ENCODE measurements around the gene TIAL1.
"Not testable (repeated sequence)": the region's sequence is repeated elsewhere in the genome, so short reads cannot be mapped to it uniquely, and the experiment has no call there.

TIAL1 gene

DNA sequence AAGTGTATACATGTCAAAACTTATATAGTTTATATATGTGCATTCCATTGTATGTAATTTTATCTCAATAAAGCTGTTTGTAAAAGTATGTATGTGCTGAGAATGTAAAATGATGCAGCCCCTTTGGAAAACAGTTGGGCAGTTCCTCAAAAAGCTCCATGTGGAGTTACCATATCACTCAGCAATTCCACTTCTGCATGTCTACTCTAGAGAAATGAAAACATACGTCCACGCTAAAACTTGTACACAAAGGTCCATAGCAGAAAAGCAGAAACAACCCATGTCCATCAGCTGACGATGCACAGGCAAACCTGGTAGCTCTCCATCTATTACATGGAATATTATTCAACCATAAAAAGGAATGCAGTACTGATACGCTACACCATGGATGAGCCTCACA lies 45.9 kb downstream of the TIAL1 start:
- DNase-seq (ENCODE audit: low read depth in 2 of 3, low spot score in 1 of 3) = no peak

DNA sequence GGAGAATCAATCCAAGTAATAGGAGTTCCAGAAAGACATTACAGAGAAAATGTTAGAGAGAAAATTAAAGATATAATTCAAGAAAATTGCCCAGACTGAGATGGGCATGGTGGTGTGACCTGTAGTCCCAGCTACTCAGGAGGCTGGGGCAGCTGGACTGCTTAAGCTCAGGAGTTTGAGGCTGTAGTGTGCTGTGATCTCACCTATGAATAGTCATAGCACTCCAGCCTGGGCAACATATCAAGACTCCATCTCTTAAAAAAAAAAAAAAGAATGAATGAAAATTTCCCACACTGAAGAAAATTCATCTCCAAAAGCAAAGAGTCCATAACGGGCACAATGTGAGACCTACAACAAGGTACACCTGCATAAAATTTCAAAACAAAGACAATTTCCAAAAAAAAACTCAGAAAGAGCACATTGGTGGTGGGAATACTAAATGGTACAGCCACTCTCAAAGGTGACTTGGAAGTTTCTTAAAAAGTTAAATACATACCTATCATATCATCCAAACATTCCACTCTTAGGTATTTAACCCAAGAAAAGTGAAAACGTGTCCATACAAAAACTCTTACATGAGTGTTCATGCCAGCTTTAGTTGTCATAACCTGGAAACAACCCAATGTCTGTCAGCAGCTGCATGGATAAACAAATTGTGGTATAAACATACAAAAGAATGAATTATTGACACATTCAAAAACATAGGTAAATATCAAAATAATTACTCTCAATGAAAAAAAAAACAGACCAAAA lies 47.3 kb downstream of the TIAL1 start:
- no peak for DNase-seq (ENCODE audit: low read depth in 2 of 3, low spot score in 1 of 3)

- no peak for DNase-seq (ENCODE audit: low read depth in 2 of 3, low spot score in 1 of 3)
Measured at GRCh38 chr10:119546009-119546408, 50.8 kb downstream of the TIAL1 start.

- DNase-seq (ENCODE audit: low read depth in 2 of 3, low spot score in 1 of 3) = no peak
Measured at GRCh38 chr10:119545310-119545709, 51.5 kb downstream of the TIAL1 start.

DNA sequence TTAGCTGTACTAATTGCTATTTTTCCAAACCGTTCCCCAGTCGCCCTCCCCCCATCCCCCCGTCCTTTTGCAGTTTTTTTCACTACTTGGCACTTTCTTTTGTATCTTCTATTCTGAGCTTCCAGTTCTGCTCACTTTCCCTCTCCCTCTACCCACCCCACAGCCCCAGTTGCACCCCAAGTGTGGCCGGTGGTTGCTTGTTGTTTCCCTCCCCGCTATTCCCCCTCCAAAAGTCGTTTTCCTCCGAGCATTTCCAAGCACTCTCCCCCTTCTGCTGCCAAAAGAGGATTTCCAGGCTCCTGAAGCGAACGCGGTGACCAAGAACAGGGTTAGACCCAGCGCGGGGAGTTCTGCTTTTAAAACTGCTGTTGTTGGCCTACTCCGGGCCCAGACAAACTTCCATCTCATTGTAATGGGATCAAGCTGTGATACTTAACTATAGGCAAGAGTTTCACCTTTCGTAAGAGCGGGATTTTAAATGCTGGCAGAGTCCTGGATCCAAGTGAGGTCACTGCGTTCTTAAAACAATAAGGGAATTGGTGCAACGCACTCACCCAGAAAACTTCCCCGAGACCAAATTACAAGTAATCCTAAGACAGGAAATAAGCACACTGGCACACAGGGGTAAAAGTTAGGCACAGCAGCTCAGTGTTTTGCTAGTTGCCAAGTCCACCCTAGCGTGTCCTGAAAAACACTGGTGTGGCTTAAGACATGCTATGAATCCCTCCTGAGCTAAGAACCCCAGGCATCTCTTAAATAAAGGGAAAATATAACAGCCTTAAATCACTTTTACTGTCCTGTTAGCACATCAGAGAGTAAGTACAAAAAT lies 52.7 kb downstream of the TIAL1 start:
- no peak for DNase-seq (ENCODE audit: low read depth in 2 of 3, low spot score in 1 of 3)

GRCh38 chr10:119542988-119543813 lies 53.6 kb downstream of the TIAL1 start:
- peak; percentile 34 to 52 (median 46) for DNase-seq (ENCODE audit: low read depth in 2 of 3, low spot score in 1 of 3)

- peak; percentile 69 to 82 (median 70) for DNase-seq (ENCODE audit: low read depth in 2 of 3, low spot score in 1 of 3)
Measured at GRCh38 chr10:119542357-119542987, 54.3 kb downstream of the TIAL1 start, which contains the start of gene RGS10. TSS of gene RGS10 (minus strand) at chr10:119542719. CDS start at chr10:119542638, 81 bp downstream.

DNA sequence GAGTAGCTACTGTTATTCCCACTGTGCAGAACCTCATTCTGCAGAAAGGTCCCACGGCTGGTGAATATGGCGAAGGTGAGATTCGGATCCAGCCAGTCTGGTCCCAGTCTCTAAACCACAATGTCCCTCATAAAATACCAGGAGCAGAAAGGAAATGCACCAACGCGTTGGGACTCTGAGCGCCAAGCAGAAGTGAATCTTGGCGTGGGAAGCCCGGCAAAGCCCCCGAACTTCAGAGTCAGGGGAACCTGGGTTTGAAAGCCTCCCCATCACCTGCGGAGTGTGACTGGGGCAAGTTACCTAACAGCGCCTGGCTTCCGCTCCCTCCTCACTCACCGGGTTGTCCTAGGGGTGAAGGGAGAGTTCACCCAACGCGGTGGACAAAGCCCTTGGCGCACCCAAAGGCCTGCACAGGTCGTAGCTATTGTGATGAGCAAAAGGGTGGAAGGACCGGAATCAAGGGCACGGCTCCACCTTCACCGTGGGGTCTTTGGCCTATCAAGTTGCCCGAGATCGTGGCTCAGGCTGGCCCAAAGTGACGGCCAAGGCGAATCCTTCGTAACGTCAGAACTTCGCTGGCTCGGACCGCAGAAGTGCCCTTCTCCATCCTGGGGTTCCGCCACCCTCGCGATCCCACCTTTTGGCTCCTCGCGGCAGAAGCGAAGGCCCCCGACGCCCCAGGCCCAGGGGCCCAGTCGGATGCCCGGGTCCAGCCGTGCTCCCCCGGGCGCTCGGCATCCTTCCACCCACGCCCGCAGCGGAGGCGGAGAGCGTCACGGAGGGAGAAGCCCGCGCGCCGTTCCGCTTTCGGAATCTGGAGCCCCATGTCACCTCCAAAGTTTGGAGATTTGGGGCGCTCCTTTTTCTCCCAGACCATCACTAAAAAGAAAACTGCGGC lies 55.1 kb downstream of the TIAL1 start:
- DNase-seq (ENCODE audit: low read depth in 2 of 3, low spot score in 1 of 3) = peak; percentile 24 to 55 (median 42)

DNA sequence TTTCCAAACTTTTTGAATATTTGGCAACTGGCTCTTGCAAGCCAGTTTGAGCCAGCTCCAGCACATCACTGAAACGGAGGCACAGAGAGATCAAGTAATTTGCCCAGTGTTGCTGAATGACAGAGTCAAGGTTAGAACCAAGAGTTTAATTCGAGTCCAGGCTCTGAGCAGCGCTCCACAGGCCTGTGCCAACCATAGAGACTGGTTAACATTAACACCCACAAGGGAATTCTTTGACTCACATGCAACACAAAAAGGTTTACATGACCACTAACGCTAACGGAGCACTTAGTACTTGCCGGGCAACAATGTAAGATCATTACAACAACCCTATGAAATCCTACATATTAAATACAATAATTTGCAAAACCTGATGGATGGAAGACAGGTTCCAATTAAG lies 55.7 kb downstream of the TIAL1 start:
- no peak for DNase-seq (ENCODE audit: low read depth in 2 of 3, low spot score in 1 of 3)

DNA sequence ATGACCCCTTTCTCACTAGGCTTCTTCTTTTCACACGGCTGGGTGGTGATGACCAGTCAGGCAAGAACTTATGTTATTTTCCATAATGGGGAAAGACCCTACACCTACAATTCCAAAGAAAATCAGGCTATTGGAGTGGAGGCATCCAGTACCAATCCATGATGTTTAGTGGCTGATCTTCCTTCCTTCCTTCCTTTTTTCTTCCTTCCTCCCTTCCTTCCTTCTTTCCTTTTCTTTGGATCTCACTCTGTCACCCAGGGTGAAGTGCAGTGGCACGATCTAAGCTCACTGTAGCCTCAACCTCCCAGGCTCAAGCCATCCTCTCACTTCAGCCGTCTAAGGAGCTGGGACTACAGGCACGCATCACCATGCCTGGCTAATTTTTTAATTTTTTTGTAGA lies 56.7 kb downstream of the TIAL1 start:
- DNase-seq (ENCODE audit: low read depth in 2 of 3, low spot score in 1 of 3) = no peak

DNA sequence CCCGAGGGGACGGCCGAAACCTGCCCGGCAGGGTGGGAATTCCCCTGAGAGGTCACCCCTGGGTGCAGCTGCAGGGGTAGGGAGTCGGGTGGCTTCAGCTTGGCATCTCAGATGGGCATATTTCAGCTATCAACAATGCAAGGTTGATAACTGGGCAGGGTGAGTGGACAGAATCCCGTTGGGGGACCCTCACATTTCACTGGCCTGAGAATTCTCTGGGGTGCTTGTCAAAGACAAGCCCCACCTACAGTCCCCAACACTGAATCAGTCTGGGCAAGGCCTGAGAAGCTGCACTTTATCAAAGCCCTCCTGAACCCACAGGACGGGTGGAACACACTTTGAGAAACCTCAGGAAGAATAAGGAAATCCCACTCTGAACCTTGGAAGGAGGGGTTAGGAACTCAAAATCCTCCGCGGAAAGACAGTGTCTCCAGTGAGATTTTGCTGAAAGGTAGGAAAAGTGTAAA lies 57.4 kb downstream of the TIAL1 start:
- no peak for DNase-seq (ENCODE audit: low read depth in 2 of 3, low spot score in 1 of 3)

GRCh38 chr10:119538632-119539358 lies 58.0 kb downstream of the TIAL1 start:
- peak in 1 of 3 donors; percentile 44 for DNase-seq (ENCODE audit: low read depth in 2 of 3, low spot score in 1 of 3)

- no peak for DNase-seq (ENCODE audit: low read depth in 2 of 3, low spot score in 1 of 3)
Measured at GRCh38 chr10:119537953-119538630, 58.7 kb downstream of the TIAL1 start.

DNA sequence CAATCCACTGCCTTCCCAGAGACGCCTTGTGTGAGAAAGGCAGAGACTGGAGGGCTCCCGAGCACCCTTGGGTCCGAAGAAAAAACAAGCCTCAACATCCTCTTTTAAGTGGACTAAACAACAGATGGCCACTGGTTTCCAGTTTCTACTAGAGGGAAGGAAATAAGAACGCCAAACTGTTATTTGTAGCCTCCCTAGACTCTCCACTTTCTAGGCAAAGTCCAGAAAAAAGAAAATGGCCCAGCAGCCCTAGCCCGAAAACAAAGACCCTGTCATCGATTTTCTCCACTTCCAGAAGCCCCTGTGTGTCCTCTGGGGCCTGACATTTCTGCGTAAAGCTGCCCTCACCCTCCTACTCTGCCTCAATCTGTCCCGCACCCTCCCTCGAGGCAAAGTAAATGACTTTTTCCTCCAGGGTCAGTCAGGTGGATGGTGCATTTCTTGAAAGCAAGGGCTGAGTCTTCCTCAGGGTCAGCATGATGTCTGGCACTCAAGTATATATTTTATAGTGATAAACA lies 60.2 kb downstream of the TIAL1 start:
- DNase-seq (ENCODE audit: low read depth in 2 of 3, low spot score in 1 of 3) = no peak

- no peak for DNase-seq (ENCODE audit: low read depth in 2 of 3, low spot score in 1 of 3)
Measured at GRCh38 chr10:119535837-119536507, 60.8 kb downstream of the TIAL1 start.

- no peak for DNase-seq (ENCODE audit: low read depth in 2 of 3, low spot score in 1 of 3)
Measured at GRCh38 chr10:119535305-119535704, 61.5 kb downstream of the TIAL1 start.

GRCh38 chr10:119533473-119533872 lies 63.3 kb downstream of the TIAL1 start:
- DNase-seq (ENCODE audit: low read depth in 2 of 3, low spot score in 1 of 3) = no peak

- DNase-seq (ENCODE audit: low read depth in 2 of 3, low spot score in 1 of 3) = not testable (repeated sequence)
Measured at GRCh38 chr10:119532791-119533190, 64.0 kb downstream of the TIAL1 start.
